Astrocyte of the spinal cord (primary cell): Measurements from ENCODE around the gene RNU4-1.
A peak's percentile ranks its signal among the peaks of the same experiment; 100 is the strongest.

Source experiments
- DNase-seq: peaks from one replicate; pipeline ENCODE4 v3.0.0; 2011; ENCODE audit warnings: low read depth, low spot score
- H3K4me3 ChIP-seq: 2 replicates; pipeline ENCODE4 v1.5.1; 2011; ENCODE audit warnings: low read depth, mild to moderate bottlenecking, low read length, moderate library complexity
- in situ Hi-C: cut with HindIII; loops from 2 replicates; pipeline ENCODE4 v1.10.0; 2017; ENCODE audit warnings: low sequenced_read_pairs
- TF ChIP-seq, protein P1 (sequence below): IDR thresholded peaks from 2 replicates; pipeline ENCODE4 v1.5.1; 2012; ENCODE audit warnings: low read depth, mild to moderate bottlenecking, low read length, inconsistent platforms

Gene RNU4-1

DNA sequence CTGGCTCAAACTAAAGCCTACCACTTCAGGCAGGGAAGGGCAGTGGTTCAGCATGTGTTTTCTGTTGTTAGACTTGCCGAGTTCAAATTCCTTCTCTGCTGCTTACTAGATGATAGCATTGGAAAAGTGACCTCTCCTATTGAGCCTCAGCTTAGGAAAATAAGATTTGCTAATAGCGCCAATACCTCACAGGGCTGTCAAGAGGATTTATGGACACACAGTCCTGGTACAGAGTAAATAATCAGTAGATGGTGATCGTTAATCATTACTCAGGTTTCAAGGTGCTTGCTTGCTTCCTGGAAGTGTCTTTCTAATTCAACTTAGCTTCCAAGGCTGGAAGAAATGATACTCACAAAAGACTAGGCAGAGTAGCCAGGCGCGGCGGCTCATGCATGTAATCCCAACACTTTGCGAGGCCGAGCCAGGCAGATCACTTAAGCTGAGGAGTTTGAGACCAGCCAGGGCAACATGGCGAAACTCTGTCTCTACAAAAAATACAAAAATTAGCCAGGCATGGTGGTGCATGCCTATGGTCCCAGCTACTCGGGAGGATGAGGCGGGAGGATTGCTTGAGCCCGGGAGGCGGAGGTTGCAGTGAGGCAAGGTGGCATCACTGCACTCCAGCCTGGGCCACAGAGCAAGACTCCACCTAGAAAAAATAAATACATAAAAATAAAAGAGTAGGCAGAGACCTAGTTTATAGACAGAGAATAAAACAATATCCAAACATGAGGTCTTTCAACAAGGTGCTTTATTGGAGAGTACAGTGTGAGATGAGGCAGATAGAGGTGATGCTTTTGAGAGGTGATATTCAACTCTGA, 28.6 kb upstream of the RNU4-1 start:
- no peak overlapping the region for H3K4me3 ChIP-seq
- in situ Hi-C loops: no loop called here
- TF ChIP-seq, protein P1, sequence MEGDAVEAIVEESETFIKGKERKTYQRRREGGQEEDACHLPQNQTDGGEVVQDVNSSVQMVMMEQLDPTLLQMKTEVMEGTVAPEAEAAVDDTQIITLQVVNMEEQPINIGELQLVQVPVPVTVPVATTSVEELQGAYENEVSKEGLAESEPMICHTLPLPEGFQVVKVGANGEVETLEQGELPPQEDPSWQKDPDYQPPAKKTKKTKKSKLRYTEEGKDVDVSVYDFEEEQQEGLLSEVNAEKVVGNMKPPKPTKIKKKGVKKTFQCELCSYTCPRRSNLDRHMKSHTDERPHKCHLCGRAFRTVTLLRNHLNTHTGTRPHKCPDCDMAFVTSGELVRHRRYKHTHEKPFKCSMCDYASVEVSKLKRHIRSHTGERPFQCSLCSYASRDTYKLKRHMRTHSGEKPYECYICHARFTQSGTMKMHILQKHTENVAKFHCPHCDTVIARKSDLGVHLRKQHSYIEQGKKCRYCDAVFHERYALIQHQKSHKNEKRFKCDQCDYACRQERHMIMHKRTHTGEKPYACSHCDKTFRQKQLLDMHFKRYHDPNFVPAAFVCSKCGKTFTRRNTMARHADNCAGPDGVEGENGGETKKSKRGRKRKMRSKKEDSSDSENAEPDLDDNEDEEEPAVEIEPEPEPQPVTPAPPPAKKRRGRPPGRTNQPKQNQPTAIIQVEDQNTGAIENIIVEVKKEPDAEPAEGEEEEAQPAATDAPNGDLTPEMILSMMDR: no peak
- DNase-seq: no peak

DNA sequence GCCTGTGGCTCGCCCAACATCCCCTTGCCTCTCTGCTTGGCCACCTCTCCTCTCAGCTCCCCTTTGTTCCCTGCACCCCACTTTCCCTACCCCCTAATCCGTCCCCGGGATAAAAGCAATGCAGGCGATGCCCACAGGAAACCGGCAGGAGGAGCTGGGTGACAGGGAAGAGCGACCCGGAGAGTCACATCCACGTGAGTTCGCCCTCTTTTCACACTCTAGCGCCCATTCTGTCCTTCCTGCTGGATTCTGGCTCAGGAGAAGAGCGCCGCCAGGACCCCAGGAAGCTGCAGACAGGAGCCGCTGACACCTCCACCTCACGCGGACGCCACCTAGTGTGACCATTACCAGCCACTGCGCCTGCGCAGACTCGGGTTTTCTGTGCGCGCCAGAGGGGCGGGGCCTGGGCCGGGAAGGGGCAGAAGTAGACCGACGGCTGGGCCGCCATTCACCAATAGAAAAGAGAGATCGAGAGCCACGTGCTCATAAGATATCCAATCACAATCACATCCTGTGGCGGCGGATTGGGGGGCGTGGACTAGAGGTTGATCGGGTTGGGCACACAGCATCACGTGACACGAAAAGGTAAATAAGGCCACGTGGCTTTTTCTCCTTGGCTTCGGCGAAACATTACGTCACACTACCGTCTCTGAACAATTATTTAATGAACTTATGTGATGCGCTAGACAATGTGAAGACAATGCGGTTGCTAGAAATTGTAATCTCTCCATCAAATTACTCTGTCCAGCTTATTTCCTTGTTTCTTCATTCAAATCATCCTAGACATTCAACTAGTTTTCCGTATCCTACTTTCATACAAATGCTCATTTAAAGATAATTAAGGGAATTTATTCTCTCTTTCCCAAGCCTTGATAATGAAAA, 24.4 kb upstream of the RNU4-1 start:
- in situ Hi-C loops: no loop called here
- TF ChIP-seq, protein P1: peak; percentile 78
- H3K4me3 ChIP-seq: peak overlapping the region; percentile 65
- peak; percentile 99 for DNase-seq

DNA sequence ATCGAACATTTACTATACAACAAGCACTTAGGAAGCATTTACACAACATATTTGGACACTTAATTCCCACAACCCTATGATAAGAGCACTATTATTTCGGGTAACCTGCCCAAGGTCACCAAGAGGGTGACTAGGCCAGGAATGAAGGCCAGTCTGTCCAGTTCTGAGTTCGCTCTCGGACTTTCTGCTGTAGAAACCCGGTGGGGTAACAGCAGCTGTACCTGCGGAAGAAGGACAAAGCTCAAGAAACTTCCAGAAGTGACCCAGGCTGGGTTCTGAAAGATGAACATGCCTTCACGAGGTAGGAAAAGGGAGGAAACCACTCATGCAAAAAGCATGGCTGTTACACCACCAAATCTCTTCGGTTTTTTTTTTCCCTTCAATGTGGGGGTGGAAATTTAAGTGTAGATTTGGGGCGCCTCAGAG, 23.8 kb upstream of the RNU4-1 start:
- H3K4me3 ChIP-seq: peak overlapping the region; percentile 65
- TF ChIP-seq, protein P1: no peak
- in situ Hi-C loops: no loop called here
- no peak for DNase-seq

DNA sequence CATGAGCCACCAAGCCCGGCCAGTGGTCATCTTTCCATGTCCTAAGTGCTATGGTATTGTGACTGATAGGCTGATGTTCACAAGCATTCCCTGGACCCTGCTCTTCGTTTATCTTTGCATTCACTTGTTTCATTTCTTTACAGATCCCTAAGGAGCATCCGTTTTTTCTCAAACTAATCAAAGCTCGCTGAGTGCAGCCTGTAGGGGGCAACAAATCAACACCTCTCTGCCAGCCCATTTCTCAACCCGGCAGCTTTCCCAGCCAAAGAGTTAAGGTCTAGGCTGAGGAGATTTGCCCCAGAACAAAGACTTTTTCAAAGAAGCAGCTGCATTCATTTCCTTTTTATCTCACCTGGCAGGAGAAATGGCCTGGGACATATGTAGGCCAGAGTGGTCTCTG, 21.2 kb upstream of the RNU4-1 start:
- in situ Hi-C loops: no loop called here
- TF ChIP-seq, protein P1: peak; percentile 34
- no peak overlapping the region for H3K4me3 ChIP-seq
- no peak for DNase-seq

DNA sequence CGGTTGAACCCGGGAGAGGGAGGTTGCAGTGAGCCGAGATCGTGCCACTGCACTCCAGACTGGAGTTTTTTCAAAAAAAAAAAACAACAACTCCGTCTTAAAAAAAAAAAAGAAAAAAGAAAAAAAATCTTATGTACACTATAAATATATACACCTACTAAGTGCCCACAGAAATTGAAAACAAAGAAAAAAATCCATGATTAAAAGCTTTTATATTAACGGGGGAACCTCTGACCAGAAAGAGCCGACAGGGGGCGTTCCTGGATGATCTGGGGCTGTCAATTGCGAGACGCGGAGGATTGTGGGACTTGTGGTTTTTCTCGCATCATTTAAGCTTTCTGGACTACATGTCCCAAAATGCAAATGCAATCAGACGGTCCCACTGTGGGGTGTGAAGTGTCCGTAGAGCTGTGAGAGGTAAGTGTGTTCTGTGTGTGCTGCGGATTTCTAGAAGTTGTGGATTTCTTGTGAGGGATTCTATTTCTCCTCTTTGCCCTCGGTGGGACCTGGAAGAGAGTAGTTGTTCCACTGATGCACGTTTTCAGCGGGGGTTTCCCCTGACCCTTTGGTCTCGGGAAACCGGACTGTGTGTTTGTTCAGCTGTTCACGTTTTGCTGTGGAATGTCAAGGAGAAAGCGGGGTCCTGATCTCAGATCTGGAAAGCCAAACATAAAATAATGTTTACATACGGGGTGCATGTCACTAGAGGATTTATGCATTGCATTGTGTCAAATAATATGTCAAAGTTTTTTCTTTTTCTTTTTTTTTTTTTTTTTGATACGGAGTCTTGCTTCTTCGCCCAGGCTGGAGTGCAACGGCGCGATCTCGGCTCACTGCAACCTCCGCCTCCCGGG, 9.2 kb upstream of the RNU4-1 start, which contains the start of gene SIRT4:
Gene SIRT4 (plus strand): TSS at position 360 of the 854 bp plus-strand sequence. CDS start 1,241 bp downstream, outside the sequence.
- peak; percentile 94 for DNase-seq
- in situ Hi-C loops: no loop called here
- H3K4me3 ChIP-seq: peak within 1 kb of the TSS; percentile 75
- TF ChIP-seq, protein P1: peak; percentile 88

DNA sequence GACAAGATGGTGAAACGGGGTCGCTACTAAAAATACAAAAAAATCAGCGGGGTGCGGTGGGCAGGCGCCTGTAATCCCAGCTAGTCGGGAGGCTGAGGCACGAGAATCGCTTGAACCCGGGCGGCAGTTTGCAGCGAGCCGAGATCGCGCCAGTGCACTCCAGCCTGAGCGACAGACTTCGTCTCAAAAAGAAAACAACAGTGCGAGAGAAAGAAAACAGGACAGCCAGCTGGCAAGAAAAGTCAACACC, 701 bp downstream of the RNU4-1 start:
- TF ChIP-seq, protein P1: no peak
- H3K4me3 ChIP-seq: peak overlapping the region; percentile 56
- DNase-seq: no peak
- in situ Hi-C loops: no loop called here
